Adipose tissue (tissue), 3 donors: ENCODE results near the gene SLC28A3. TPM values are rescaled to one million over a fixed set of nuclear protein-coding genes. Genes with fewer than 3 reads are reported as not detected.

ENCODE experiments used
- H3K27ac ChIP-seq: one replicate; pipeline ENCODE4 v1.5.1; 2013; ENCODE audit warnings: low read depth, low read length
- WGBS, 3 donors: extraction: QIAGEN DNeasy Blood & Tissue Kit; methylation state at CpG; one replicate each; pipeline ENCODE4 v1.1.7; 2013; 5-methylcytosine and 5-hydroxymethylcytosine counted together
- polyA plus RNA-seq, 3 donors: library from polyadenylated mRNA; stranded (reverse); fragments of 200-250 nt; gene quantifications; one replicate each; pipeline ENCODE4 v1.2.3, GENCODE V29; 2013
- donor health status: healthy with polysubstance abuse.
- donor health status: Bipolar disorder and iron deficiency.
- donor health status: healthy.

The SLC28A3 gene
- polyA plus RNA-seq, 3 donors: 0.22 to 2.7 (median 0.68) TPM

DNA sequence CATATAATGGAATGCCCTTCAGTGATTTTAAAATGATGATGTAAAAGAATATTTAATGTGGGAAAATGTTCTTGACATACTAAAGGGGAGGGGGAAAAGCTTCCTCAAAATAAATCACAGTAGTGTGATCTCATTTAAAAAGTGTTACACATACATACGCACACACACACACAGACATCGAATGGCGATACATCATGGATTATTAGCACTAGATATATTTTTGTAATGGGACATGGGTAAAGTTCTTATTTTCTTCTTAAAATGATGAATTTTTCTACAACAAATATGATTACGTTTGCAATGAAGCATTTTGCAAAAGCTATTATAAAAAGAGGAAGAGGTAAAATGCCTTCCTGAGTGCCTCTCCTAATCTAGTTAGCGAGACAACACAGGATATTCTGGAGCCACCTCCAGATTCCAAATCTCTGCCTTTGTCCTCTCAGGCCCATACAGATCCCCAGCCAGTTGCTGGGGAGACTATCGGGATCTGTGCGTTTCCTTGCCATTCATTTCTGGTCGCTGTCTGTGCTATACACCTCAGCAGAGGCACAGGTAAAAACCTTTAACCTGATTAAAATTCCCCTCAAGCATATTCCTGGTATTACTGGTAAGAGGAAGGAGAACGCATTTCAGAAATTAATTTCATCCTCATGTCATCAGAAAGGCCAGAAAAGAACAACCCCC, 69.6 kb downstream of the SLC28A3 start:
- WGBS, 3 donors: 46 to 50% (median 46%) methylated on average over 9 of the region's 9 CpGs
- H3K27ac ChIP-seq: no peak overlapping the region

DNA sequence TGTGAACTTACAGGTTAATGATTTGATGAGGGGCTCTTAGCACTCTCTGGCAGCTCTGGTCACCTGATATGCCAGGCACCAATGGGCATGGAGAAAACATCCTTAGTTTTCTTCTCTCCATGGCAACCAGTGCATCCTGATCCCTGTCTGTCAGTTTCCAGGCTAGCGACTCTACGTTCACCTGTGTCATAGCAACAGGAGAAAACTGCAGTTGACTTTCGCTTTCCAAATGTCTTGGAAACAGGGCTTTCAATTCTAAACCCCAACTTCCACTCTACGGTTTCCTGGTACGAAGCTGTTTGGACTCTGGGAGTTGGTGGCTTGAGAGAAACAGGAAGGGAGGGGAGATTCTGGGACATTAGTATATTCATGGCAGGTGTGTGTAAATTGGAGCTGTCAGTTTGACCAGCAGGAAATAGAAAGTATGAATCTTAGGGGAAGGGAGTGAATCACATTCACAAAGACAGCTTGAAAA, 74.4 kb downstream of the SLC28A3 start:
- 26 to 42% (median 28%) methylated on average over 5 of the region's 5 CpGs for whole genome bisulfite sequencing, 3 donors
- no peak overlapping the region for H3K27ac ChIP-seq

DNA sequence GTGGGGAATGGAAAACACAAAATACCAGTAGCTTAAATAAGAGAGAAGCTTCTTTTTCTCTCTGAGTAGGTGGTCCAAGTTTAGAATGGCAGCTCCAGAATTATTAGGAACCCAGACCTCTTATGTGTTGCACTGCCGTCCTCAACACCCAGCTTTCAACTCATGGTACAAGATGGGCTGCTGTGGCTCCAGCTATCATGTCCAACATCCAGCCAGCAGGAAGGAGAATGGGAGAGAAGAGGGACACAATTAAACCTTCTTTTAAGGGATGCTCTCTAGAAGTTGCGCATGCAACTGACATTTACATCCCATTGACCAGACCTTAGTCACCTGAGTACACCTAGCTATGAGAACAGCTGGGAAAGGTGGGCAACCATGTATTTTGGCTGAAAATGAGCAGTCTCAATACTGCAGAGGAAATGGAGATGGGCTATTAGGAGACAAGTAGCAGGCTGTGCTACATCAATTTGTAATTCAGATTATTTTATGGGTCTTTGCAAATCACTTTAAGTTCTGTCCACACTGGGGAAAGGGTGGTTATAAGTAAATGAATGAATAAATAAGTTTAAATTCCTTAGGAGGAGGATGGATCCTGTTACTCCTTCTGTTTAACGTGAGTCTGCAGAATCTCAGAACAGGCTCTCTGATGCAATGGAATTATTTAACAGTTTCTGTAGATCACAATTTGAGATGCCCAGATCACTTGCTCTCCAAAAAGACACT, 76.1 kb downstream of the SLC28A3 start:
- WGBS, 3 donors: 62 to 81% (median 65%) methylated on average over 3 of the region's 3 CpGs
- H3K27ac ChIP-seq: no peak overlapping the region

DNA sequence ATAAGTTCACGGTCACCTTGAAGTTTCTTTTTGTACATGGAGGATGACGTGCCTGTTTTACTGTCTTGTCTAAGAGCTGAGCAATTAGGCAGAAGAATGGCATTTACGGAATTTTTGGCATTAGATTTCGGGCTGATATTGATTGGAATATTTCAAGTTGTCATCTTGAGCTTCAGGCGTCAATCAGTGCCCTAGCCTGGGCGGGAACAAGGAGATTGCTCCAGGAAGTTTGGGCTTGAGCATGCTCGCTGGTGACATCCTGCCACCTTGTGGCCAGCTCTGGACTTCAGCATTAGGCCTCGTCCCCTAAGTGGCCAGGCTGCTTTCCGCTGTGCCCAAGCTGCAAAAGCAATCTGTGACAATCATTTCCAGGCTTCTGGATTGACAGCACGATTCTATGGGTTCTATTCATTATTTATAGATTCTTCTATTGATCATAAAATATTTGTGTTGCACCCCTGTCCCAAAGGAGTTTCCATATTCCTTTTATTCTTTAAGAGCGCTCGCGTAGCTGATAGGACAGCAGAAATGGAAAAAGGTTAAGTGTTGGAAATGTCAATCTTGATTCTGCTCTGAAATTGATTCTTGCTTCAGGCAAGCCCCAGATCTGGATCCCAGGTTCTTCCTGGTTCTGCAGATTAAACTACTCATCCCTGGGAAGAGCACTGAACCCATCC, 79.3 kb downstream of the SLC28A3 start:
- H3K27ac ChIP-seq: no peak overlapping the region
- 29 to 38% (median 36%) methylated on average over 13 of the region's 13 CpGs for WGBS, 3 donors

DNA sequence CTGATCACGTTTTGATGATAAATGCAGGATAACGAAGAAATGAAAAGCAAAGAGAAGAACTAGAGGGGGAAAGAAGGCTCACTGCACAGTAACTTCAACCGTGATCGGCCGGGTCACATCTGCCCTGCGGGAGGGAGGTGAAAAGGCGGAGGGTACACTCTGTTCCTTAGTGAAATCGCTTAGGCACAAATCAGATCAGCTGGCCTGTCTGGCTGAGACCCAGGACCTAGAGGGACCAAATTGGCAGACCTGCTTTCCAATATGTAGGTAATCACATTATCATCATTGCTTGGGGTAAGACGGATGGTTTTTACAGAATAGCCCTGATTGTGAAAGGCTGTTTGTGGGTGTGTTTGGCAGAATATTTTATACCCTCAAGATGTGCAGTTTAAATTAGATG, 82.2 kb downstream of the SLC28A3 start:
- 68 to 80% (median 79%) methylated on average over 9 of the region's 9 CpGs for WGBS, 3 donors
- no peak overlapping the region for H3K27ac ChIP-seq

DNA sequence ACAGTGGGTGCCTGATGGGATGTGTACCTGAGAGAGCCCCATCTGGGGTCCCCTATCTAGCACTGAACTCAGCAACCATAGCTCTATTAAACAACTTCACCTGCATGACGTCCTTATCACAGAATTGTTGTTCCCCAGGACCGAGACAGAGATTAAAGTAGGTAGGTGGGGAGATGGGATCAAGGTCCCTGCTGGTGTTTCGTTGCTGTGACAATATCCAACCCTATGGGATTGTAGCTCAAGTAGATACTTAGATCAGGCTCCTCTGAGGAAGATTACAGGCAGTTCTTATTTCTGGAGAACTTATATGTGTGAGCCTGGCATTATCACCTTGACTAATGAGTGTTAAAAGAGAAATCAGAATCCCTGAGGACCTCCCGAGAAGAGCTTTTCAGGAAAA, 84.9 kb downstream of the SLC28A3 start:
- 44 to 74% (median 69%) methylated on average over 4 of the region's 4 CpGs for WGBS, 3 donors
- no peak overlapping the region for H3K27ac ChIP-seq

DNA sequence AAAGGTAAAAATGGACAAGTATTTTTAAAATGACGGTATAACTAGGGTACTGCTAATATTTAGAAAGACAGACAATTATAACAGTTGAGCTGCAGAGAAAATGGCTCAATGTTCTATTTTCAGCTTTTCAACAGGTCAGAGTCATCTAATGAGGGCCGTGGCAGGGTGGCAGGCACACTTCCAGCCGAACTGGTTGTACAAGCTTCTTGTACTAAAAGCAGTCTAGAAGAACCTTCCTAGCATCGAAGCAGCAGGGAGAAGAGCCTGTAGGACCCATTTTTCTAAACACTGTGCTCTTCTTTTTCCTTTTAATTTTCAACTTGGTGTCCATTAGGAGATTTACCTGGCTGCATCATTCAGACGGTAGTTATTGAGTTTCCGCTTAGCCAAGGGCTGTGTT, 85.6 kb downstream of the SLC28A3 start:
- no peak overlapping the region for H3K27ac ChIP-seq
- WGBS, 3 donors: 48 to 87% (median 80%) methylated on average over 6 of the region's 6 CpGs

DNA sequence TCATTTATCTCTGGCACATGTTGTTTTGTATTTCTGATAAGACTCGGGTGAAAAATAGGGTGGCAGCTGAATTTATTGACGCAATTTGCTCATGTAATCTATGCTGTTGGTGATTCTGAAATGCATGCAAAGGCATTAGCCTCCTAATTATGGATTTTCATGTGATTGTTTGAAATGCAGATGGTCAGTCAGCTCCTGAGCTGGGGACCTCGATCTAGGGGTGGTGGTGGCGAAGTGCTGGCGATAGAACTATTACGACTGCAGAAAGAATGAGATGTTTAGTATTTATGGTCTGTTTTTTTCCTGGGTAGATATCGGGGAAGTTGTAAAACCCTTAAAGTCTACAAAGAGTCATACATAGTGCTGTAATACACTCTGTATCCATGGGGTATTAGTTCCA, 88.6 kb downstream of the SLC28A3 start:
- 59 to 87% (median 87%) methylated on average over 7 of the region's 7 CpGs for WGBS, 3 donors
- H3K27ac ChIP-seq: no peak overlapping the region

DNA sequence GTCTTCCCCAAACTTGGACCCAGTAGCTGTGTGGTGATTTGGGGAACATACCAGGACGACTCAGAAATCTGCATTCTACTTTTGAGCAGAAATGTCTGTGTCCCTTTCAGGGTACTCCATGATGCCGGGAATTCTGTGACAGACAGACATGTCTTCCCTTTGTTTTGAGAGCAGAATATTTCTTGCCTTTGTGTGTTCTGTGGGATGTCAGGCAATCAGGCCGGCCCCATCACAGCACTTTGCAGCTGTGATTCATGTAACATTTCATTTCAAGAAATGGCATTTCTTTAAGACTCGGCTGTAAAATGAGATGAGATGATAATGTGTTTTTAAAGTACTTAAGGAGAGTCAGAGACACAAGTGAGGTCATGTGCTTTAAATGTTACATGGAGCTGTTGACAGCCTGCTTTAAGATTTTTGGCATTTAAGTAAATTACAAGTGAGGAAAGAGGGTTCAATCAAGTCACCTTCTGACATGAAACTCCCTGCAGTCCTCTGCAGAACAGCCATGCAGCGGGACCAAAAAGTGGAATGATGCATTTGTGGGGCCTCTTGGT, 98.7 kb downstream of the SLC28A3 start:
- WGBS, 3 donors: 72 to 75% (median 73%) methylated on average over 5 of the region's 5 CpGs

DNA sequence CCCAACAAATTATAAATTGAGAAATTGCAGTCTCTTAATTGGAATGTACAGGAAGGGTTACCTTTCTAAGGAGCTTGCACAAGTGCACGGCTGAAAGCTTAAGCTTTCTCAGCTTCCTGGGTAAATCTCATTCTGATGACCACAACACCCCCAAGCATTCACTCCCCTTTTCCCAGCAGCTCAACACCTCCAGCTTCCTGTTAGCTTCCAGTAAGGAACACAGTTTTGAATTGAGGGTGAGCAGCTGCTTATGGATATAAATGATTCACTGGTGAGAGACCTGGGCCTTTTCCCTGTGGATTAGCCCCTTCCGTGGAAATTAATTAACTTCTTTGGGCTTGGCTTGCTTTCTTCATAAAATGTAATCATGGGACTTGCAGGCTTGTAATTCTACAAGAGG, 101.2 kb downstream of the SLC28A3 start:
- 56 to 84% (median 64%) methylated on average over 2 of the region's 2 CpGs for WGBS, 3 donors
- H3K27ac ChIP-seq: no peak overlapping the region

More for the DNA sequence above, 98.7 kb downstream of the SLC28A3 start:
- no peak overlapping the region for H3K27ac ChIP-seq

DNA sequence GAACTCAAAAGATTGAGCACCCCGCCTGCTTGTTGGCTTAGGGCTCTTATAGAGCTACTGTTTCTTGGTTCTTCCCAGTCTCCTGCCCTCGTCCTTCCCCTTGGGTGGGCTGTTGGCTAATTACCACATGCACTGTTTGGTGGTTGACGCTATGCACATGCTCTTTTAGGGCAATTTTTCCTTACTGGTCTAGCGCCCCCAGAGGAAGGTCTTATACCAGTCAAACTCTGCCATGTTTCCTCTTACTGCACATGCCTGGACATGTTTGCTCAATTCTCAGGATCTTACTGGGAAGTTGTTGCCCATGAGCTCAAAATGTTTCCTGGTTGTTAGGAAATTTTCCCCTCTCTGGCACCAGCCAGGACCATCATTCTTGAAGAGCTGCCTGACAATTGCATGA, 101.9 kb downstream of the SLC28A3 start:
- H3K27ac ChIP-seq: no peak overlapping the region
- WGBS, 3 donors: 81 to 90% (median 90%) methylated on average over 4 of the region's 4 CpGs

DNA sequence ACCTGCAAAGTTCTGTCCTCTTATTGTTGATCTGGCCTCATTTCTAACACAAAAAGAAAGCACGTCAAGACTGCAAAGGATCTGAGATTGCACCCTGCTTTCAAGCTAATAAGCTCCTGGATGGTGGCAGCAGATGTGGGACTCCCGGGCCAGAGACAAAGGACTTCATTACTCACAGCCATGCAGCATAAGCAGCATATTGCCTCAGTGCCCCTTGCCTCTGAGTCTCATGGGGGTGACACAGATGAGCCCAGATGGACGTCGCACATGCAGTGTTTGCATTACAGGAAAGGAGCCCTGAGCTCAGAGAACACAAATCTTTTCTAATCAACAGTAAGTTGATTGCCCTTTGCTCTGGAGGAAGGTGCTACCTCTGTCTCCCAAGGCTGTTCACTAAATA, 105.0 kb downstream of the SLC28A3 start:
- no peak overlapping the region for H3K27ac ChIP-seq
- 65 to 92% (median 87%) methylated on average over 4 of the region's 4 CpGs for WGBS, 3 donors

DNA sequence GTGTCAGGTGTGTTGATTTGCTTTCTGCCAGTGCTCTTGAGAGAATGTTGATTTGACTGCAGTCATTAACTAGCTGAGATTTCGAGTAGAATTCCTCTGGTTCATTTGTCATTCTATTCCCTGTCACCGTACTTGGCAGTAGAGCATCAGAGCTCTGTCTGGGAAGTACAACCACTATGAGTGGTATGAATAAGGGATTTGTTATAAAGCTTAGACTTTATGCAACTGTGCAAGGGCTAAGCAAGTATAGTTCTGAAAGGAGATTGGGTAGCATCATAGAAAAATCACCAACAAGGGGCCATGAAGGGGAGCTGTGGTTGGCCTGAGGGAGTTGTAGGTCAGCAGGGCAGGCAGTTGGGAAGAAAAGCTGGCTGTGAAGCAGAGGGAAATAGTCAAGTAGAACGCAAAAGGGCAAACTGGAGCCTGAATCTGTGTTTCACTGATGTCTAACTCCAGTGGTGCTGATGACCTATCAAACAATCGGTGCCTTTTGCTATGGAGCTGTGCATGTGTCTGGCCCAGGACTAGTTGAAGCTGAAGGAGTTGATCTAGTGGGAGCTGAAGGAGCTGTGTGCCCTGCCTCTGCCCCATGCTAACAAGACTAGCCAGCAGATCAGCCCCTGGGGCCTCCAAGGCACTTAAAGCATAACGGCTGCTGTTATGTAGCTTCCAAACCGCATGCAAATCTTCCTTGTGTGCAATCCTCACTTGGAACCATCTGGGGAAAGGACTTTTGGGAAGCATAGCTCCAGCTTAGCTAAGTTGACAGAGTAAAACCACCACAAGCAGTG, 110.0 kb downstream of the SLC28A3 start:
- 53 to 74% (median 60%) methylated on average over 6 of the region's 6 CpGs for WGBS, 3 donors

DNA sequence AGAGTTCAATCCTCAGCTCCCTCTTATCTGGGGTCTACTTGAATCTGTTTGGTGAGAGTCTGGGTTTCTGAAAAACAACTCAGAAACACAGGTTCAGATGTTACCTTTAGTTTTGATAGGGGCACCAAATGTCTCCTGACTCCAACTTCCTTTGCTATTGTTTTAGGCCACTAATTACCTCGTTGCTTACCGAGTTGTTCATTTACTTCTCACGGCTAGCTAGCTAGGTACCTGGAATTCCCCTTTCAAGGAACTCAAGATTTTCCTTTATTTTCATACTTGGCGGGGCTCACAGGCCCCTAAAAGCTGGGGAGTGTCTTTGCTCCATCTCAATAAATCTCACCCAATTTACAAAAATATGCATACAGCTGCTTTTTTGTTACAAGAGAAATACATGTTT, 111.4 kb downstream of the SLC28A3 start:
- WGBS, 3 donors: 52 to 71% (median 68%) methylated on average over 4 of the region's 4 CpGs
- no peak overlapping the region for H3K27ac ChIP-seq

More for the DNA sequence above, 110.0 kb downstream of the SLC28A3 start:
- no peak overlapping the region for H3K27ac ChIP-seq

DNA sequence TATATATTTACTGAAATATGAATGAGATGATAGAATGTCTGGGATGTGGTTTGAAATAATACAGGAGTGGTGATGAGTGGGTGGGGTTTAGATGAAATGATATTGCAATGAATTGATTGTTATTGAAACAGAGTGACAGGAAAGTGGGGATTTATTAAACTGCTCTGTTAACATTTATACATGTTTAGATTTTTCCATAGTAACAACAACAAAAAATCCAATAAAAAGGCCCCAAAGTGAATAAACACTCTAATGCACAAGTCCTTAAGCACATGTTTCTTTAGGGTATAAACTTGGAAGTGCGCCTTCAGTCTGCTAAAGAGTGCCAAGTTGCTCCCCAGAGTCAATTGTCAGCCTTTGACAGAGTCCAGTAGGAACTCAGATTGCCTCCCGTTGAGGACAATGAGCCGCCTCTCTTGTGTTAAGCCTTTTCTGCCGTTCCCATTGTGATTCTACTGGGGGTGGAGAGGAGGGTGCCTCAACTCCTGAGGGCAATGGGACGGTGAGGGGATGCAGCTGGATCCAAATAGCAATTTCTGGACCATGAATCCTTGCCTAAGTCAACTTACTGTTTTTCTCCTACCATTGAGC, 112.3 kb downstream of the SLC28A3 start:
- WGBS, 3 donors: 50 to 73% (median 65%) methylated on average over 5 of the region's 5 CpGs
- no peak overlapping the region for H3K27ac ChIP-seq

DNA sequence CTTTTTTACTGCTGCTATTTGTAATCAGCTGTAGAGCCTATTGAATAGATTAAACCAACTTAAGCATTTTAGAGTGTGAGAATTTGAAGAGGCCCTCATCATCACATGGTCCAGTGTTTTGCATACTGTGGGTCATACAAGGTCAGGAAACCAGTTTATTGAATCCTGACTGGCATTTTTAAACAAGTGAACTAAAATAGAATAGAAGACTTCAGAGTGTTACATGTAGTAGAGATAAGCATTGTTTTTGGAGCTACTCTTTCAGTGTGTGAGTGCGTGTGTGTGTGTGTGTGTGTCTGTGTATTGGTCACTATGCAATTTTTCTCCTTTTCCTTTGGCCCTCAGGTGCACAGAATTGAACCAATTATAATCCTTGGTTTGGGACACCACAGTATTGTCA, 114.4 kb downstream of the SLC28A3 start:
- H3K27ac ChIP-seq: no peak overlapping the region
- WGBS, 3 donors: 67 to 100% (median 91%) methylated on average over 1 of the region's 1 CpG
